Loucy (cell line): ENCODE data around the gene MTARC1.

ENCODE experiments used
- H2AFZ ChIP-seq: fragments of 200-600 bp; sonication (generic); 2 replicates; pipeline ENCODE4 v1.6.0; 2016; ENCODE audit warnings: antibody characterized with exemption, mild to moderate bottlenecking, low read length, moderate library complexity
- H3F3A ChIP-seq: fragments of 200-600 bp; 2 replicates; pipeline ENCODE4 v1.6.0; 2016; ENCODE audit warnings: antibody characterized with exemption, low read depth, mild to moderate bottlenecking
- H3K27me3 ChIP-seq: fragments of 200-600 bp; sonication (generic); 2 replicates; pipeline ENCODE4 v1.6.1; 2014; ENCODE audit warnings: low read length, mild to moderate bottlenecking; ENCODE audit not compliant: insufficient read depth, poor library complexity, severe bottlenecking
- H3K36me3 ChIP-seq: fragments of 200-600 bp; sonication (generic); 2 replicates; pipeline ENCODE4 v1.6.1; 2016; ENCODE audit warnings: low read length; ENCODE audit not compliant: insufficient read depth
- H3K4me1 ChIP-seq: fragments of 200-600 bp; sonication (generic); 2 replicates; pipeline ENCODE4 v1.5.1; 2014; ENCODE audit warnings: low read length, mild to moderate bottlenecking; ENCODE audit not compliant: insufficient read depth, poor library complexity, severe bottlenecking
- H3K4me2 ChIP-seq: fragments of 200-600 bp; sonication (generic); 2 replicates; pipeline ENCODE4 v1.6.0; 2014; ENCODE audit warnings: antibody characterized with exemption, low read length, low read depth, mild to moderate bottlenecking; ENCODE audit not compliant: poor library complexity, severe bottlenecking
- H3K4me3 ChIP-seq: fragments of 200-600 bp; sonication (generic); 2 replicates; pipeline ENCODE4 v1.5.1; 2014; ENCODE audit warnings: low read length, mild to moderate bottlenecking, mixed read lengths; ENCODE audit not compliant: poor library complexity, severe bottlenecking
- H3K79me2 ChIP-seq: fragments of 200-600 bp; sonication (generic); 2 replicates; pipeline ENCODE4 v1.6.1; 2014; ENCODE audit warnings: low read length; ENCODE audit not compliant: insufficient read depth
- H3K9ac ChIP-seq: fragments of 200-600 bp; sonication (generic); 2 replicates; pipeline ENCODE4 v1.6.0; 2014; ENCODE audit warnings: mild to moderate bottlenecking, low read depth, low read length, moderate library complexity; ENCODE audit not compliant: poor library complexity, severe bottlenecking
- H3K9me2 ChIP-seq: fragments of 200-600 bp; sonication (generic); replicated peaks from 2 replicates; pipeline ENCODE4 v1.6.1; 2016; ENCODE audit warnings: low read depth, low read length, mixed read lengths
- H3K9me3 ChIP-seq: fragments of 200-600 bp; sonication (generic); 2 replicates; pipeline ENCODE4 v1.6.1; 2014; ENCODE audit warnings: mild to moderate bottlenecking, antibody characterized with exemption, low read length, low read depth; ENCODE audit not compliant: insufficient read depth
- H4K20me1 ChIP-seq: fragments of 200-600 bp; sonication (generic); 2 replicates; pipeline ENCODE4 v1.6.0; 2014; ENCODE audit warnings: antibody characterized with exemption, low read length, mild to moderate bottlenecking; ENCODE audit not compliant: insufficient read depth, poor library complexity, severe bottlenecking
- CTCF ChIP-seq: fragments of 200-600 bp; sonication (generic); conservative IDR thresholded peaks from 2 replicates; pipeline ENCODE4 v1.5.1; 2014; ENCODE audit warnings: mild to moderate bottlenecking, antibody characterized with exemption, low read length
- EZH2phosphoT487 ChIP-seq: fragments of 200-600 bp; IDR thresholded peaks from 2 replicates; pipeline ENCODE4 v1.6.1; 2018; ENCODE audit warnings: antibody characterized with exemption, mild to moderate bottlenecking, moderate library complexity, borderline replicate concordance

MTARC1 gene

DNA sequence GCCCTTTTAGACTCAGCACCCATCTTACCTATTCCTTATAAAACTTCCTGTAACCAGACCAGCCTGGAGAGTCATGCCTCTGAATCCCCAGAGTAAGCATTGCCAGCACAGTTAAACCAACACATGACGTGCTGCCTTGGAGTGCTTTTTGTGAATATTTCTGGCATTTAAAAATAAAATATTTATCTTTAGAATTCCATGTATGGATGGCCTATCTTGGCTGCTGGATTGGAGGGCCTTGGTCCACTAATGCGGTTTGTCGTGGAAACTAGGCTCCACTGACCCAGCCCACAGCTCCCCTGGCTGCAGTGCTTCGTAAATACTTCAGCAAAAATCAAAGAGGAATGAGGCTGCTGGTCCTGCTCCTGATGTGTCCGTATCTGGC is 17.5 kb downstream of the MTARC1 start:
- TF ChIP-seq EZH2phosphoT487 (no peak), CTCF (no peak)
- H3K36me3 ChIP-seq = no peaks in the 10 kb centered on the region

DNA sequence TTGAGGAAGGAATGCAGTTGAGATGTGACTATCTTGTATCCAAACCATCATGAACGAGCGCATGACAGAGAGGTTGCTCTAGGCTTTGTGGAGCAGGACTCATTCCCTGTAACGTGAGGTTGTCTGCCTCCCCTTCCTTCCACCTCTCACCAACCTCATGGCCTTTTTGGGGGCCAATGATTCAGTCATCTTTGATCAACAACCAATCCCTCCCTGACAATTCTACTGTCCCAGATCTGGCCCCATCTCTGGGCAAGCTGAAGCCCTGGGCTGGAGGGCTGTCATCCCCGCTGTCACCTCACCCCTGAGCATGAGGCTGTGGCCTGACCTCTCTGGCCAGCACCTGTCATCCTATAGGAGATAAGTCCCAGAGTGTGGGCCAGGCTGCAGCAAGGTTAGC is 19.7 kb downstream of the MTARC1 start:
- Histone ChIP-seq H3K9me3 (no peaks in the 10 kb centered on the region), H3K79me2 (no peaks in the 10 kb centered on the region), H3K9ac (no peak overlapping the region), H2AFZ (no peak overlapping the region), H3K36me3 (no peaks in the 10 kb centered on the region), H3K4me3 (no peak overlapping the region), H3F3A (no peaks in the 10 kb centered on the region), H3K27me3 (no peaks in the 10 kb centered on the region), H3K4me2 (no peak overlapping the region), H3K4me1 (no peaks in the 10 kb centered on the region), H3K9me2 (no peaks in the 10 kb centered on the region), H4K20me1 (no peaks in the 10 kb centered on the region)
- TF ChIP-seq CTCF (no peak), EZH2phosphoT487 (no peak)

More for the DNA sequence above, 17.5 kb downstream of the MTARC1 start:
- Histone ChIP-seq H3K9me2 (no peaks in the 10 kb centered on the region), H4K20me1 (no peaks in the 10 kb centered on the region), H3K79me2 (no peaks in the 10 kb centered on the region), H3K4me3 (no peak overlapping the region), H2AFZ (no peak overlapping the region), H3K9me3 (no peaks in the 10 kb centered on the region), H3K27me3 (no peaks in the 10 kb centered on the region), H3K4me2 (no peak overlapping the region), H3K4me1 (no peaks in the 10 kb centered on the region), H3F3A (no peaks in the 10 kb centered on the region), H3K9ac (no peak overlapping the region)

DNA sequence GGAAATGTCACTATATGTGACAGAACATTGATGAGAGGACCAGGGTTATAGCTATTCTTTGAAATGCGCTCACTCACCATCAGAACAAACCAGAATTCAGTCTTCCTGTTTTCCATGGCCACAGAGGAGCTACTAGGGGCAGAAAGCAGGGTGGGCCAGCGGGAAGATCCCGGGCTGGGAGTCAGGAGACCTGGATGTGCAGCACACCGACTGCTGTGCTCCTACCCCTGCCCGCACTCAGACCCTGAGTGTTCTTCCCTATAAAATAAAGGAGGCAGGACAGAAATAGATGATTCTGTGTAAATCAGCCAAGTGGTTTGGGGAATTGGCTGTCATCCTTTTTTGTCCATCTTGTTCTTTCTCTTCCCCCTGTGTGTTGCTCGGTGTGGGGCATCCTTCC is 21.0 kb downstream of the MTARC1 start:
- H3K4me3 ChIP-seq = no peak overlapping the region
- no peaks in the 10 kb centered on the region for H3F3A ChIP-seq
- H3K4me1 ChIP-seq = no peaks in the 10 kb centered on the region
- H2AFZ ChIP-seq = no peak overlapping the region
- no peaks in the 10 kb centered on the region for H3K9me2 ChIP-seq
- no peak overlapping the region for H3K9ac ChIP-seq
- H4K20me1 ChIP-seq = no peaks in the 10 kb centered on the region
- no peaks in the 10 kb centered on the region for H3K27me3 ChIP-seq
- no peak overlapping the region for H3K4me2 ChIP-seq
- no peaks in the 10 kb centered on the region for H3K79me2 ChIP-seq
- no peaks in the 10 kb centered on the region for H3K36me3 ChIP-seq
- H3K9me3 ChIP-seq = no peaks in the 10 kb centered on the region
- TF ChIP-seq EZH2phosphoT487 (no peak), CTCF (no peak)
